MM.1S (cell line): ENCODE data around the gene IQCM.

Source experiments
- DNase-seq: peaks from one replicate; pipeline ENCODE4 v3.0.0-alpha.2; 2015
- H2AFZ ChIP-seq: fragments of 300-600 bp; sonication (generic); 2 replicates; pipeline ENCODE4 v1.6.0; 2016; ENCODE audit warnings: antibody characterized with exemption, low read length
- H3F3A ChIP-seq: fragments of 300-600 bp; sonication (generic); 2 replicates; pipeline ENCODE4 v1.6.1; 2016; ENCODE audit warnings: mild to moderate bottlenecking, antibody characterized with exemption, low read length, moderate library complexity, mixed read lengths; ENCODE audit not compliant: insufficient read depth
- H3K27ac ChIP-seq: fragments of 300-600 bp; sonication (generic); 2 replicates; pipeline ENCODE4 v1.5.1; 2016; ENCODE audit warnings: mild to moderate bottlenecking, low read length
- H3K27me3 ChIP-seq: fragments of 300-600 bp; sonication (generic); replicated peaks from 2 replicates; pipeline ENCODE4 v1.6.0; 2016; ENCODE audit warnings: low read length; ENCODE audit not compliant: insufficient read depth
- H3K36me3 ChIP-seq: fragments of 300-600 bp; sonication (generic); replicated peaks from 2 replicates; pipeline ENCODE4 v1.6.1; 2016; ENCODE audit warnings: mild to moderate bottlenecking, low read length, mixed read lengths; ENCODE audit not compliant: insufficient read depth
- H3K4me1 ChIP-seq: fragments of 300-600 bp; sonication (generic); 2 replicates; pipeline ENCODE4 v1.6.1; 2016; ENCODE audit warnings: low read length, mixed read lengths
- H3K4me2 ChIP-seq: fragments of 300-600 bp; sonication (generic); 2 replicates; pipeline ENCODE4 v1.6.0; 2016; ENCODE audit warnings: low read depth, low read length
- H3K4me3 ChIP-seq: fragments of 300-600 bp; sonication (generic); 2 replicates; pipeline ENCODE4 v1.5.1; 2016; ENCODE audit warnings: low read length, mixed read lengths
- H3K79me2 ChIP-seq: fragments of 300-600 bp; sonication (generic); 2 replicates; pipeline ENCODE4 v1.6.1; 2016; ENCODE audit warnings: mixed run types, low read length, mixed read lengths
- H3K9ac ChIP-seq: fragments of 300-600 bp; sonication (generic); 2 replicates; pipeline ENCODE4 v1.6.1; 2016; ENCODE audit warnings: low read length, mixed read lengths
- H3K9me2 ChIP-seq: fragments of 300-600 bp; sonication (generic); replicated peaks from 2 replicates; pipeline ENCODE4 v1.6.1; 2016; ENCODE audit warnings: mild to moderate bottlenecking, low read length, mixed read lengths; ENCODE audit not compliant: insufficient read depth
- H3K9me3 ChIP-seq: fragments of 300-600 bp; sonication (generic); replicated peaks from 2 replicates; pipeline ENCODE4 v1.6.1; 2016; ENCODE audit warnings: mild to moderate bottlenecking, low read length, mixed read lengths; ENCODE audit not compliant: insufficient read depth
- H4K20me1 ChIP-seq: fragments of 300-600 bp; sonication (generic); 2 replicates; pipeline ENCODE4 v1.6.1; 2016; ENCODE audit warnings: mild to moderate bottlenecking, low read length, moderate library complexity, mixed read lengths; ENCODE audit not compliant: insufficient read depth
- CTCF ChIP-seq: fragments of 300-600 bp; sonication (generic); IDR thresholded peaks from 2 replicates; pipeline ENCODE4 v1.5.1; 2016; ENCODE audit warnings: antibody characterized with exemption, low read length, mixed read lengths
- EZH2 ChIP-seq: fragments of 300-600 bp; sonication (generic); optimal IDR thresholded peaks from 2 replicates; pipeline ENCODE3; 2017; ENCODE audit warnings: low read depth, mild to moderate bottlenecking, antibody characterized with exemption, low read length, mixed read lengths
- EZH2phosphoT487 ChIP-seq: fragments of 300-600 bp; sonication (generic); IDR thresholded peaks from 2 replicates; pipeline ENCODE4 v1.6.1; 2018; ENCODE audit warnings: antibody characterized with exemption, low read length

Gene IQCM

GRCh38 chr4:149521611-149522425, 293.8 kb downstream of the IQCM start:
- Histone ChIP-seq H3K4me1 (no peaks in the 10 kb centered on the region), H3K79me2 (no peaks in the 10 kb centered on the region), H3K9me2 (no peaks in the 10 kb centered on the region), H2AFZ (no peak overlapping the region), H3K9me3 (no peaks in the 10 kb centered on the region), H3K4me3 (no peak overlapping the region), H3K27me3 (no peaks in the 10 kb centered on the region), H3K36me3 (no peaks in the 10 kb centered on the region), H3F3A (no peaks in the 10 kb centered on the region), H3K4me2 (no peak overlapping the region), H3K9ac (no peak overlapping the region), H3K27ac (no peak overlapping the region), H4K20me1 (no peaks in the 10 kb centered on the region)
- no peak for DNase-seq
- no peak for TF ChIP-seq CTCF

GRCh38 chr4:149518471-149518870, 297.2 kb downstream of the IQCM start:
- no peaks in the 10 kb centered on the region for H3K79me2 ChIP-seq
- H3K9ac ChIP-seq = no peak overlapping the region
- H3K27me3 ChIP-seq = no peaks in the 10 kb centered on the region
- H3K36me3 ChIP-seq = no peaks in the 10 kb centered on the region
- TF ChIP-seq EZH2phosphoT487 = no peak
- no peak for TF ChIP-seq CTCF
- TF ChIP-seq EZH2 = no peak
- no peaks in the 10 kb centered on the region for H3K9me2 ChIP-seq
- no peak overlapping the region for H3K4me3 ChIP-seq
- no peak overlapping the region for H3K27ac ChIP-seq
- H3F3A ChIP-seq = no peaks in the 10 kb centered on the region
- H2AFZ ChIP-seq = no peak overlapping the region
- H4K20me1 ChIP-seq = no peaks in the 10 kb centered on the region
- DNase-seq = no peak
- no peaks in the 10 kb centered on the region for H3K9me3 ChIP-seq
- no peak overlapping the region for H3K4me2 ChIP-seq
- no peaks in the 10 kb centered on the region for H3K4me1 ChIP-seq

GRCh38 chr4:149513081-149513480, 302.6 kb downstream of the IQCM start:
- Histone ChIP-seq H4K20me1 (no peaks in the 10 kb centered on the region), H3F3A (no peaks in the 10 kb centered on the region), H3K4me2 (no peak overlapping the region), H3K9me2 (no peaks in the 10 kb centered on the region), H3K36me3 (no peaks in the 10 kb centered on the region), H3K9me3 (no peaks in the 10 kb centered on the region), H3K27ac (no peak overlapping the region), H3K4me3 (no peak overlapping the region), H3K79me2 (no peaks in the 10 kb centered on the region), H3K4me1 (no peaks in the 10 kb centered on the region), H2AFZ (no peak overlapping the region), H3K27me3 (no peaks in the 10 kb centered on the region), H3K9ac (no peak overlapping the region)
- no peak for DNase-seq
- TF ChIP-seq EZH2 (no peak), EZH2phosphoT487 (no peak), CTCF (no peak)
